ENCODE data around the gene FOXN3.

The FOXN3 gene

DNA sequence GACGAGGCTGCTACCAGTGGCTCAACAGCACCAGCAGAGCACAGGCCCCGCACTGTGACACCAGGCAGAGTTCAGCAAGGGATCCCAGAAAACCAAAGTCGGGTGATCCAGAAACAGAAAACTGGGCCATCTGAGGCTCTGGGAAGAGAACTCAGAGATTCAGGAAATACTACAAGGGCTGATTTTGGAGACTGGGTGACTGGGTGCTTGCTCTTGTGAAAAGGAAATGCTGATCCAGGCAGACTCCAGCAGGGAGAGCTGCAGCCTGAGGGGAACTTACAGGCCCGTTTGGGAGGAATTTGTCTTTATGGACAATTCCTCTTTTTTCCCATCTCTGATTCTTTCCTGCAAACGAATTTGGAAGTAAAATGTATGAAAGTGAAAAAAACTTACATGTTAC lies 28.2 kb downstream of the FOXN3 start:
- peak; percentile 78 for DNase-seq

DNA sequence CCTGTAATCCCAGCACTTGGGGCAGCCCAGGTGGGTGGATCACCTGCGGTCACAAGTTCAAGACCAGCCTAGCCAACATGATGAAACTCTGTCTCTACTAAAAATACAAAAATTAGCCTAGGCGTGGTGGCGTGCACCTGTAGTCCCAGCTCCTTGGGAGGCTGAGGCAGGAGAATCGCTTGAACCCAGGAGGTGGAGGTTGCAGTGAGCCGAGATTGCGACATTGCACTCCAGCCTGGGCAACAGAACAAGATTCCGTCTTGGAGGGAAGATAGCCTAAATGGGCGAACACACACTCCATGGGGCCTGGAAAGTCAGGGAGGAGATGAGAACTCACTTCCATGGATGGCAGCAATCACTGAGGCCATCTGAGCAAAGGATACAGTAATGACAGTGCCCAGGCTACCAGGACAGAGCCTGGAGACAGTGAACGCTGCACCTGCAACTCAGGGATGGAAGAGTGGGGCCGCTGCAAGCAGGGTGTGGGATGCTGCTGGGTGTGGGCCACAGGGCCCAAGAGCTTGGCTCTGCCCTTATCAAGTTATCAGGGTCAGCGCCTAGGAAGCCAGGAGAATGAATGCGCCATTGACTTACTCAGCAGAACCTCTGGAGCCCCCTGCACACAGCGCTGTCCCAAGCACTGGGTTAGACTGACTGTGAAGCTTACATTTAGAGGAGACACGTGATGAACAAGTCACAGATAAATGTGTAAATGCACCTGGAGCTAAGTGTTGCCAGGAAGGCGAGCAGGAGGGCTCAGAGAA lies 28.9 kb downstream of the FOXN3 start:
- Histone ChIP-seq H4K8ac (ENCODE audit: low read depth, low read length) (no peak overlapping the region), H3K27me3 (ENCODE audit: insufficient read depth, low read length, poor library complexity) (no peaks in the 10 kb centered on the region), H3K4me2 (ENCODE audit: low read length) (no peak overlapping the region), H2BK120ac (ENCODE audit: low read depth, low read length) (no peak overlapping the region), H3K4ac (ENCODE audit: low read depth, low read length) (no peak overlapping the region), H3K56ac (ENCODE audit: low read length) (peak overlapping the region; percentile 60), H3K23ac (ENCODE audit: low read length) (no peak overlapping the region), H3K79me1 (ENCODE audit: low read length) (peaks cover 19% of the 10 kb centered on the region), H4K5ac (ENCODE audit: low read length) (no peak overlapping the region), H3K18ac (ENCODE audit: low read length) (no peak overlapping the region), H3K79me2 (ENCODE audit: control insufficient read depth, insufficient read depth, low read length) (peaks cover 75% of the 10 kb centered on the region), H2AK5ac (ENCODE audit: low read length) (no peak overlapping the region), H2BK15ac (replicated peaks; ENCODE audit: low read depth) (no peak overlapping the region), H2BK5ac (ENCODE audit: low read length) (no peak overlapping the region), H3K4me3 (ENCODE audit: low read length) (no peak overlapping the region), H3K9ac (ENCODE audit: low read length) (no peak overlapping the region), H3K36me3 (ENCODE audit: control insufficient read depth, insufficient read depth, low read length) (no peaks in the 10 kb centered on the region), H3K27ac (ENCODE audit: low read depth, low read length) (no peak overlapping the region), H3K4me1 (ENCODE audit: control insufficient read depth, low read depth, low read length) (peaks cover 4% of the 10 kb centered on the region)
- DNase-seq = no peak
- WGBS (ENCODE audit: extremely low coverage, insufficient coverage, low lambda C conversion rate) = no CpG with 5 or more reads among the region's 15 CpGs

More for the DNA sequence above, 28.2 kb downstream of the FOXN3 start:
- H2BK15ac ChIP-seq (replicated peaks; ENCODE audit: low read depth) = no peak overlapping the region
- H3K27ac ChIP-seq (ENCODE audit: low read depth, low read length) = no peak overlapping the region
- no peak overlapping the region for H3K4me2 ChIP-seq (ENCODE audit: low read length)
- H3K36me3 ChIP-seq (ENCODE audit: control insufficient read depth, insufficient read depth, low read length) = no peaks in the 10 kb centered on the region
- whole genome bisulfite sequencing (ENCODE audit: extremely low coverage, insufficient coverage, low lambda C conversion rate) = no CpG with 5 or more reads among the region's 5 CpGs
- no peak overlapping the region for H2BK120ac ChIP-seq (ENCODE audit: low read depth, low read length)
- H3K4me1 ChIP-seq (ENCODE audit: control insufficient read depth, low read depth, low read length) = peaks cover 4% of the 10 kb centered on the region
- peak overlapping the region; percentile 58 for H3K56ac ChIP-seq (ENCODE audit: low read length)
- H3K4me3 ChIP-seq (ENCODE audit: low read length) = no peak overlapping the region
- H4K8ac ChIP-seq (ENCODE audit: low read depth, low read length) = no peak overlapping the region
- no peak overlapping the region for H4K5ac ChIP-seq (ENCODE audit: low read length)
- H3K9ac ChIP-seq (ENCODE audit: low read length) = no peak overlapping the region
- H3K79me1 ChIP-seq (ENCODE audit: low read length) = peaks cover 21% of the 10 kb centered on the region
- H3K4ac ChIP-seq (ENCODE audit: low read depth, low read length) = no peak overlapping the region
- no peak overlapping the region for H2BK5ac ChIP-seq (ENCODE audit: low read length)
- no peak overlapping the region for H3K23ac ChIP-seq (ENCODE audit: low read length)
- peaks cover 78% of the 10 kb centered on the region for H3K79me2 ChIP-seq (ENCODE audit: control insufficient read depth, insufficient read depth, low read length)
- no peaks in the 10 kb centered on the region for H3K27me3 ChIP-seq (ENCODE audit: insufficient read depth, low read length, poor library complexity)
- no peak overlapping the region for H3K18ac ChIP-seq (ENCODE audit: low read length)
- no peak overlapping the region for H2AK5ac ChIP-seq (ENCODE audit: low read length)

DNA sequence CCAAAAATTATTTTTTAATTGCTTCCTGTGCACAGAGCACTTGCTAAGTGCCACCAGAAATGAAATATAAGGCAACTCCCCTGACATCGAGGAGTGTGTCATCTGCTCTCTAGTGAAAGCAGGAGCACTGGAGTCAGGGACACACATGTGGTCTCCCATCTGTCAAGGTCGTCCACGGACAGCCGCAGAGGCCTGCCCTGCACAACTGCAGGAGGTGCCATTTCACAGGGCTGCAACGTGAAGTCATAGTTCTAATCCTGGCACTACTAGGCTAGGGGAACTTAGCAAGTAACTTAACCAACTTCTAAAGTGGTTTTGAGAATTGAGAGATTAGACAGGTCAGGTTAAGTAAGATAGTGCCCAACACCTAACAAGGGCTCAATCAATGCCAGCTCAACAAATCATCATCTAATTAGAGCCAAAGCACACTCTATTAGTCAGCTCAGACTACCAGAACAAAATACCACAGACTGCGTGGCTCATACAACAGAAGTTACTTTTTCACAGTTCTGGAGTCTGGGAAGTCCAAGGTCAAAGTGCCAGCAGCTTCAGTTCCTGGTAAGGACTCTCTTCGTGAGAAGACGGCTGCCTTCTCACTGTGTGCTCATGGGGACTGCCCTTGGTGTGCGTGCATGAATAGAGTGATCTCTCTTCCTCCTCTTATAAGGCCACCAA lies 30.7 kb downstream of the FOXN3 start:
- no peak overlapping the region for H3K18ac ChIP-seq (ENCODE audit: low read length)

GRCh38 chr14:89384636-89385035 lies 32.4 kb downstream of the FOXN3 start:
- Histone ChIP-seq H3K79me2 (ENCODE audit: control insufficient read depth, insufficient read depth, low read length) (peaks cover 81% of the 10 kb centered on the region), H2AK5ac (ENCODE audit: low read length) (no peak overlapping the region), H3K27me3 (ENCODE audit: insufficient read depth, low read length, poor library complexity) (no peaks in the 10 kb centered on the region), H4K5ac (ENCODE audit: low read length) (no peak overlapping the region), H3K18ac (ENCODE audit: low read length) (no peak overlapping the region), H3K27ac (ENCODE audit: low read depth, low read length) (no peak overlapping the region), H2BK15ac (replicated peaks; ENCODE audit: low read depth) (no peak overlapping the region), H3K4me2 (ENCODE audit: low read length) (no peak overlapping the region), H4K8ac (ENCODE audit: low read depth, low read length) (no peak overlapping the region), H3K4ac (ENCODE audit: low read depth, low read length) (no peak overlapping the region), H3K79me1 (ENCODE audit: low read length) (peaks cover 29% of the 10 kb centered on the region), H3K4me1 (ENCODE audit: control insufficient read depth, low read depth, low read length) (peaks cover 4% of the 10 kb centered on the region), H3K36me3 (ENCODE audit: control insufficient read depth, insufficient read depth, low read length) (no peaks in the 10 kb centered on the region), H2BK5ac (ENCODE audit: low read length) (no peak overlapping the region), H2BK120ac (ENCODE audit: low read depth, low read length) (no peak overlapping the region), H3K9ac (ENCODE audit: low read length) (no peak overlapping the region), H3K56ac (ENCODE audit: low read length) (no peak overlapping the region), H3K23ac (ENCODE audit: low read length) (no peak overlapping the region), H3K4me3 (ENCODE audit: low read length) (no peak overlapping the region)
- no peak for DNase-seq
- WGBS (ENCODE audit: extremely low coverage, insufficient coverage, low lambda C conversion rate) = no CpG with 5 or more reads among the region's 3 CpGs

More for the DNA sequence above, 30.7 kb downstream of the FOXN3 start:
- Histone ChIP-seq H3K79me1 (ENCODE audit: low read length) (peaks cover 25% of the 10 kb centered on the region), H2AK5ac (ENCODE audit: low read length) (no peak overlapping the region), H3K23ac (ENCODE audit: low read length) (no peak overlapping the region), H3K36me3 (ENCODE audit: control insufficient read depth, insufficient read depth, low read length) (no peaks in the 10 kb centered on the region), H3K4me2 (ENCODE audit: low read length) (no peak overlapping the region), H2BK15ac (replicated peaks; ENCODE audit: low read depth) (no peak overlapping the region), H3K79me2 (ENCODE audit: control insufficient read depth, insufficient read depth, low read length) (peaks cover 78% of the 10 kb centered on the region), H3K27ac (ENCODE audit: low read depth, low read length) (no peak overlapping the region), H2BK5ac (ENCODE audit: low read length) (no peak overlapping the region), H4K5ac (ENCODE audit: low read length) (no peak overlapping the region), H2BK120ac (ENCODE audit: low read depth, low read length) (no peak overlapping the region), H3K4ac (ENCODE audit: low read depth, low read length) (no peak overlapping the region), H4K8ac (ENCODE audit: low read depth, low read length) (no peak overlapping the region), H3K4me3 (ENCODE audit: low read length) (no peak overlapping the region), H3K9ac (ENCODE audit: low read length) (no peak overlapping the region), H3K56ac (ENCODE audit: low read length) (no peak overlapping the region), H3K4me1 (ENCODE audit: control insufficient read depth, low read depth, low read length) (peaks cover 4% of the 10 kb centered on the region), H3K27me3 (ENCODE audit: insufficient read depth, low read length, poor library complexity) (no peaks in the 10 kb centered on the region)
- no CpG with 5 or more reads among the region's 9 CpGs for WGBS (ENCODE audit: extremely low coverage, insufficient coverage, low lambda C conversion rate)
- no peak for DNase-seq

DNA sequence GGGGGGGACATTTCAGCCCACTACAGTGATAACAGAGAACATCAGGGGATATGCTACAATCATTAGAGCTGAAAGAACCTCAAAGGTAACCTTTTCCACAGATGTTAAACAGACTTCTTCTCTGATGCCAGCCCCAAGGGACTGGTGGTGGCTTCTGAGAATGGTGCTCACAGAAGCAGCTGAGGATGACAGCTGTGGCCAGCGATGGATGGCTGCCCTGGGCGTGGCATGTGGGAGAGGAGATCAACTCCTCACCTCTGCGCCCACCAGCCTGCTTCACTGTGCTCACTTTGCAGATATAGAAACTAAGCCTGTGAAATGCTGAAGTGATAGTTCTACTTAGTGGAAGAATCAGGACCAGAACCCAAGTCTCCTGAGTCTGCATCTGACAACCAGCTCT lies 33.0 kb downstream of the FOXN3 start:
- H3K79me1 ChIP-seq (ENCODE audit: low read length) = peaks cover 31% of the 10 kb centered on the region
- no peak overlapping the region for H3K4me3 ChIP-seq (ENCODE audit: low read length)
- H2AK5ac ChIP-seq (ENCODE audit: low read length) = no peak overlapping the region
- no peak overlapping the region for H2BK120ac ChIP-seq (ENCODE audit: low read depth, low read length)
- DNase-seq = no peak
- peaks cover 81% of the 10 kb centered on the region for H3K79me2 ChIP-seq (ENCODE audit: control insufficient read depth, insufficient read depth, low read length)
- H3K4ac ChIP-seq (ENCODE audit: low read depth, low read length) = no peak overlapping the region
- no CpG with 5 or more reads among the region's 3 CpGs for WGBS (ENCODE audit: extremely low coverage, insufficient coverage, low lambda C conversion rate)
- H2BK5ac ChIP-seq (ENCODE audit: low read length) = no peak overlapping the region
- no peak overlapping the region for H3K4me2 ChIP-seq (ENCODE audit: low read length)
- H3K27me3 ChIP-seq (ENCODE audit: insufficient read depth, low read length, poor library complexity) = no peaks in the 10 kb centered on the region
- H3K9ac ChIP-seq (ENCODE audit: low read length) = no peak overlapping the region
- peaks cover 4% of the 10 kb centered on the region for H3K4me1 ChIP-seq (ENCODE audit: control insufficient read depth, low read depth, low read length)
- H4K8ac ChIP-seq (ENCODE audit: low read depth, low read length) = no peak overlapping the region
- no peak overlapping the region for H3K27ac ChIP-seq (ENCODE audit: low read depth, low read length)
- no peak overlapping the region for H3K56ac ChIP-seq (ENCODE audit: low read length)
- no peak overlapping the region for H4K5ac ChIP-seq (ENCODE audit: low read length)
- H2BK15ac ChIP-seq (replicated peaks; ENCODE audit: low read depth) = no peak overlapping the region
- H3K23ac ChIP-seq (ENCODE audit: low read length) = no peak overlapping the region
- no peak overlapping the region for H3K18ac ChIP-seq (ENCODE audit: low read length)
- H3K36me3 ChIP-seq (ENCODE audit: control insufficient read depth, insufficient read depth, low read length) = no peaks in the 10 kb centered on the region
